ENCODE data around the gene TRMU. TPM values are rescaled to one million over a fixed set of nuclear protein-coding genes. Genes with fewer than 3 reads are reported as not detected.
"Not testable (repeated sequence)": the region's sequence is repeated elsewhere in the genome, so short reads cannot be mapped to it uniquely, and the experiment has no call there.

The TRMU gene
- total RNA-seq, 6 donors from 2014 or later: 30.7 to 77.5 (median 35.8) TPM

DNA sequence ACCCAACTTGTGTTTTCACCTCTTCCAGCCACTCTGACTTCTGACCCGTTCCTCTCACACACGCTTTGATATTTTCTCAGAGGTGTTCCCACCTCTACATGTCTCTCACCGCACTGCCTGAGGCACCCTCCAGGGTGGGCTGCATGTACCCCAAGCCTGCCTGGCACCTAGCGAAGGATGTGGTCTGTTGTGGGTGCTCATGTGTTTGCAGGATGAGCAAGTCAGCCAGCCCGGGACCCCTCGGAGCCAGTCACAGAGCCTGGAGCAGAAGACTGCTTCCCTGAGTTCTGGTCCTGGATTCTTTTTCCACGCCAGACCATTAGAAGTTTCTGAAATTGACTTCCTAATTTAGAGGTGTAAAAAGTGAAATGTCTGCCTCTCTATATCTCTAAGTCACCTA, 35.0 kb upstream of the TRMU start:
- no peak overlapping the region for H3K27ac ChIP-seq
- H3K9me3 ChIP-seq: no peaks in the 10 kb centered on the region
- no peak for TF ChIP-seq POLR2A (IDR thresholded peaks at IDR 0.05)
- TF ChIP-seq POLR2AphosphoS5 (IDR thresholded peaks at IDR 0.05): no peak
- TF ChIP-seq, protein P1, sequence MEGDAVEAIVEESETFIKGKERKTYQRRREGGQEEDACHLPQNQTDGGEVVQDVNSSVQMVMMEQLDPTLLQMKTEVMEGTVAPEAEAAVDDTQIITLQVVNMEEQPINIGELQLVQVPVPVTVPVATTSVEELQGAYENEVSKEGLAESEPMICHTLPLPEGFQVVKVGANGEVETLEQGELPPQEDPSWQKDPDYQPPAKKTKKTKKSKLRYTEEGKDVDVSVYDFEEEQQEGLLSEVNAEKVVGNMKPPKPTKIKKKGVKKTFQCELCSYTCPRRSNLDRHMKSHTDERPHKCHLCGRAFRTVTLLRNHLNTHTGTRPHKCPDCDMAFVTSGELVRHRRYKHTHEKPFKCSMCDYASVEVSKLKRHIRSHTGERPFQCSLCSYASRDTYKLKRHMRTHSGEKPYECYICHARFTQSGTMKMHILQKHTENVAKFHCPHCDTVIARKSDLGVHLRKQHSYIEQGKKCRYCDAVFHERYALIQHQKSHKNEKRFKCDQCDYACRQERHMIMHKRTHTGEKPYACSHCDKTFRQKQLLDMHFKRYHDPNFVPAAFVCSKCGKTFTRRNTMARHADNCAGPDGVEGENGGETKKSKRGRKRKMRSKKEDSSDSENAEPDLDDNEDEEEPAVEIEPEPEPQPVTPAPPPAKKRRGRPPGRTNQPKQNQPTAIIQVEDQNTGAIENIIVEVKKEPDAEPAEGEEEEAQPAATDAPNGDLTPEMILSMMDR (IDR thresholded peaks at IDR 0.05): no peak
- no peak for TF ChIP-seq EP300 (IDR thresholded peaks at IDR 0.05)
- ATAC-seq (ENCODE audit: low FRiP score in 2 of 2) (no peak), DNase-seq (no peak)
- H3K4me3 ChIP-seq: no peak overlapping the region
- H3K4me1 ChIP-seq: peaks cover 15 to 18% (median 17%) of the 10 kb centered on the region in 4 donors
- WGBS, 2 donors: 97 to 100% methylated on average over 7 of the region's 7 CpGs
- H3K27me3 ChIP-seq: no peaks in the 10 kb centered on the region
- H3K36me3 ChIP-seq: no peaks in the 10 kb centered on the region

DNA sequence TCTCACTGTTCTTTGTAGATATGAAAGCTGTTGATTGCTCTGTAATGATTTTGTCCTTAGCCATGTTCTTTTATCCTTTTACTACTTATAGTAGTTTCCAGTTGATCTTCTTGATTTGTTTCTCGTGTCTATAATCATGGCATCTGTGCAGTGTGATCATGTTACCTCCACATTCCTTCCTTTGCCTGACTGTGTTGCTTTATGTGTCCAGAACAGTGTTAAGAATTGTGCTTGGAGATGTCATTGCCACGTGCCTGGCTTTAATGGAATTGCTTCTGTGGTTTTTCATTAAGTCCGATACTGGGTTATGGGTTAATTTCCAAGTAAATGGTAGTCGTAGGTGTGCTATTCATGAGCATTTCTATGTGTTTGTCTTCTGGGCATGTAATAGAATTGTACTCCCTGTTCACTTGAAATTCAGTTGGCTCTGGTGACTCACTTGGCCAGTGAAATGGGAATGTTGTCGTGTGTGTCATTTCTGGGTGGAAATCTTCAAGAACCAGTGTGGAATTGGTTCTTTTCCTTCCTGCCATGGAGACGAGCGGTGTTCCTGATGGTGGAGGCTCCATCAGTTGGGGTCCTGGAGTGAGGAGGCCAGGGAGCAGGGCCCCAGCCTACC, 32.1 kb upstream of the TRMU start:
- H3K36me3 ChIP-seq: no peaks in the 10 kb centered on the region
- H3K27me3 ChIP-seq: no peaks in the 10 kb centered on the region
- H3K9me3 ChIP-seq: no peaks in the 10 kb centered on the region
- TF ChIP-seq, protein P1 (IDR thresholded peaks at IDR 0.05): no peak
- TF ChIP-seq POLR2AphosphoS5 (IDR thresholded peaks at IDR 0.05) (no peak), EP300 (IDR thresholded peaks at IDR 0.05) (no peak), POLR2A (IDR thresholded peaks at IDR 0.05) (no peak)
- ATAC-seq (ENCODE audit: low FRiP score in 2 of 2) (no peak), DNase-seq (no peak)
- H3K4me3 ChIP-seq: no peak overlapping the region
- WGBS, 2 donors: 86 to 90% methylated on average over 7 of the region's 7 CpGs
- H3K4me1 ChIP-seq: no peaks in the 10 kb centered on the region
- H3K27ac ChIP-seq: no peak overlapping the region

GRCh38 chr22:46308283-46308988, 27.1 kb upstream of the TRMU start:
- H3K4me3 ChIP-seq: no peak overlapping the region
- no peak for TF ChIP-seq POLR2A (IDR thresholded peaks at IDR 0.05)

GRCh38 chr22:46309526-46310085, 25.9 kb upstream of the TRMU start:
- no peak overlapping the region for H3K4me3 ChIP-seq
- no peaks in the 10 kb centered on the region for H3K36me3 ChIP-seq
- DNase-seq: no peak
- WGBS, 2 donors: 94 to 96% methylated on average over 9 to 15 of the region's 15 CpGs
- H3K4me1 ChIP-seq: no peaks in the 10 kb centered on the region
- no peaks in the 10 kb centered on the region for H3K9me3 ChIP-seq
- no peak overlapping the region for H3K27ac ChIP-seq
- ATAC-seq (ENCODE audit: low FRiP score in 2 of 2): no peak
- no peaks in the 10 kb centered on the region for H3K27me3 ChIP-seq
- TF ChIP-seq POLR2A (IDR thresholded peaks at IDR 0.05) (no peak), POLR2AphosphoS5 (IDR thresholded peaks at IDR 0.05) (no peak), EP300 (IDR thresholded peaks at IDR 0.05) (no peak)
- TF ChIP-seq, protein P1 (IDR thresholded peaks at IDR 0.05): no peak

More at GRCh38 chr22:46308283-46308988, 27.1 kb upstream of the TRMU start:
- H3K27ac ChIP-seq: no peak overlapping the region
- no peaks in the 10 kb centered on the region for H3K36me3 ChIP-seq
- H3K27me3 ChIP-seq: no peaks in the 10 kb centered on the region
- DNase-seq (no peak), ATAC-seq (ENCODE audit: low FRiP score in 2 of 2) (no peak)
- whole genome bisulfite sequencing, 2 donors: 92 to 94% methylated on average over 20 to 23 of the region's 23 CpGs
- H3K4me1 ChIP-seq: no peaks in the 10 kb centered on the region
- no peaks in the 10 kb centered on the region for H3K9me3 ChIP-seq

GRCh38 chr22:46312056-46312455, 23.5 kb upstream of the TRMU start:
- H3K36me3 ChIP-seq: no peaks in the 10 kb centered on the region
- no peak for DNase-seq
- no peak for TF ChIP-seq EP300 (IDR thresholded peaks at IDR 0.05)
- no peak for TF ChIP-seq POLR2AphosphoS5 (IDR thresholded peaks at IDR 0.05)
- TF ChIP-seq POLR2A (IDR thresholded peaks at IDR 0.05): no peak
- TF ChIP-seq, protein P1 (IDR thresholded peaks at IDR 0.05): no peak
- no peaks in the 10 kb centered on the region for H3K4me1 ChIP-seq
- H3K27ac ChIP-seq: no peak overlapping the region
- no peaks in the 10 kb centered on the region for H3K27me3 ChIP-seq
- no peak for ATAC-seq (ENCODE audit: low FRiP score in 2 of 2)
- H3K9me3 ChIP-seq: no peaks in the 10 kb centered on the region
- H3K4me3 ChIP-seq: no peak overlapping the region
- 96 to 97% methylated on average over 2 to 8 of the region's 8 CpGs for WGBS, 2 donors

DNA sequence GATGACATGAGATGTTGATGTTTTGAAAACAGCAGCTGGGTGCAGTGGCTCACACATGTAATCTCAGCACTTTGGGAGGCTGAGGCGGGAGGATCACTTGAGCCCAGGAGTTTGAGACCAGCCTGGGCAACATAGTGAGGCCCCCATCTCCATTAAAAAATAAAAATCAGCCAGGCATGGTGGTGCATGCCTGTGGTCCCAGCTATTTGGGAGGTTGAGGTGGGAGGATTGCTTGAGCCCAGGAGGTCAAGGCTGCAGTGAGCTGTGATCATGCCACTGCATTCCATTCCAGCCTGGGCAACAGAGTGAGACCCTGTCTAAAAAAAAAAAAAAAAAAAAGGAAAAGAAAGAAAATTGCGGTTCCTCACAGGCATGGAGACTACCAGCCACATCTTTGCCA, 22.7 kb upstream of the TRMU start:
- H3K27me3 ChIP-seq; H3K9me3 ChIP-seq; H3K27ac ChIP-seq; H3K4me1 ChIP-seq; H3K36me3 ChIP-seq; H3K4me3 ChIP-seq; DNase-seq; ATAC-seq (ENCODE audit: low FRiP score in 2 of 2): not testable (repeated sequence)
- WGBS, 2 donors: 90 to 100% methylated on average over 2 of the region's 2 CpGs
